SH-SY5Y (cell line): ENCODE results near the gene FAM13A.

Source experiments
- GATA2 ChIP-seq: IDR thresholded peaks from 2 replicates; pipeline ENCODE4 v1.6.1; 2011; ENCODE audit warnings: mild to moderate bottlenecking, low read depth, low read length
- GATA3 ChIP-seq: IDR thresholded peaks from 2 replicates; pipeline ENCODE4 v1.6.1; 2011; ENCODE audit warnings: low read depth, mild to moderate bottlenecking, low read length, moderate library complexity

GRCh38 chr4:88791274-88791673 is 265.7 kb downstream of the FAM13A start:
- no peak for TF ChIP-seq GATA2
- no peak for TF ChIP-seq GATA3
